GM23338 (cell line): ENCODE data around the gene SAMHD1. TPM values are rescaled to one million over a fixed set of nuclear protein-coding genes. Genes with fewer than 3 reads are reported as not detected.

Experiments used
- ATAC-seq: fragments of 200-7000 bp; cut with Tn5 transposase; 3 replicates; pipeline ENCODE4 v1.9.1; 2020
- DNase-seq: peaks from one replicate; pipeline ENCODE4 v3.0.0-alpha.2; 2015; ENCODE audit warnings: low spot score
- H2AFZ ChIP-seq: fragments of 200-600 bp; sonication (generic); 2 replicates; pipeline ENCODE4 v1.8.0; 2016; ENCODE audit warnings: antibody characterized with exemption, mild to moderate bottlenecking, moderate library complexity
- H3F3A ChIP-seq: fragments of 200-600 bp; sonication (generic); replicated peaks from 2 replicates; pipeline ENCODE4 v1.8.0; 2017; ENCODE audit warnings: antibody characterized with exemption, mixed run types, low read depth
- H3K27ac ChIP-seq: fragments of 200-600 bp; sonication (generic); 2 replicates; pipeline ENCODE4 v1.6.1; 2016; ENCODE audit warnings: low read depth
- H3K27me3 ChIP-seq: fragments of 200-600 bp; sonication (generic); 2 replicates; pipeline ENCODE4 v1.8.0; 2016; ENCODE audit warnings: mild to moderate bottlenecking, mixed run types, moderate library complexity; ENCODE audit not compliant: insufficient read depth
- H3K36me3 ChIP-seq: fragments of 200-600 bp; sonication (generic); 2 replicates; pipeline ENCODE4 v1.8.0; 2016; ENCODE audit warnings: mild to moderate bottlenecking; ENCODE audit not compliant: insufficient read depth
- H3K4me1 ChIP-seq: fragments of 200-600 bp; sonication (generic); 2 replicates; pipeline ENCODE4 v1.8.0; 2016; ENCODE audit warnings: mild to moderate bottlenecking, moderate library complexity; ENCODE audit not compliant: insufficient read depth
- H3K4me2 ChIP-seq: fragments of 200-600 bp; sonication (generic); 2 replicates; pipeline ENCODE4 v1.7.1; 2017; ENCODE audit warnings: mixed run types
- H3K4me3 ChIP-seq: fragments of 200-600 bp; sonication (generic); 2 replicates; pipeline ENCODE4 v1.6.1; 2016; ENCODE audit warnings: mixed run types
- H3K79me2 ChIP-seq: fragments of 200-600 bp; sonication (generic); replicated peaks from 2 replicates; pipeline ENCODE4 v1.8.0; 2017; ENCODE audit warnings: mild to moderate bottlenecking; ENCODE audit not compliant: insufficient read depth
- H3K9me2 ChIP-seq: fragments of 200-600 bp; sonication (generic); 2 replicates; pipeline ENCODE4 v1.8.0; 2017; ENCODE audit not compliant: insufficient read depth
- H4K20me1 ChIP-seq: fragments of 200-600 bp; sonication (generic); replicated peaks from 2 replicates; pipeline ENCODE4 v1.8.0; 2017; ENCODE audit warnings: mild to moderate bottlenecking; ENCODE audit not compliant: insufficient read depth
- H3K27ac Mint-ChIP-seq: 2 replicates; pipeline ENCODE4 v1.8.0; 2020; ENCODE audit warnings: inconsistent platforms, mild to moderate bottlenecking, moderate library complexity, mixed read lengths
- H3K27me3 Mint-ChIP-seq: 3 replicates; pipeline ENCODE4 v1.8.0; 2022; ENCODE audit warnings: low read depth, mild to moderate bottlenecking, moderate library complexity, mixed read lengths, inconsistent platforms; ENCODE audit not compliant: insufficient read depth, poor library complexity
- H3K36me3 Mint-ChIP-seq: 3 replicates; pipeline ENCODE4 v1.8.0; 2021; ENCODE audit warnings: low read depth, mild to moderate bottlenecking, inconsistent platforms, moderate library complexity, mixed read lengths
- H3K4me1 Mint-ChIP-seq: 3 replicates; pipeline ENCODE4 v1.8.0; 2020; ENCODE audit warnings: mild to moderate bottlenecking, inconsistent platforms, mixed read lengths
- H3K4me3 Mint-ChIP-seq: 3 replicates; pipeline ENCODE4 v1.8.0; 2021; ENCODE audit warnings: moderate library complexity, mild to moderate bottlenecking, inconsistent platforms, mixed read lengths
- H3K9me3 Mint-ChIP-seq: 3 replicates; pipeline ENCODE4 v1.8.0; 2020; ENCODE audit warnings: moderate library complexity, mild to moderate bottlenecking, inconsistent platforms, mixed read lengths
- CREB1 ChIP-seq: fragments of 250-450 bp; sonication (Bioruptor Pico); IDR thresholded peaks from 2 replicates; pipeline ENCODE4 v1.5.0; 2020; ENCODE audit warnings: low read depth, mild to moderate bottlenecking, moderate library complexity
- CTCF ChIP-seq, 2 experiments: fragments of 200-600 bp in 1 of 2; sonication (generic) in 1 of 2; conservative IDR thresholded peaks; 2 replicates each; pipeline versions ENCODE4 v1.5.1 to v1.6.1; 2016 to 2017; ENCODE audit warnings: antibody characterized with exemption in 2 of 2, low read depth in 2 of 2, mild to moderate bottlenecking in 2 of 2, moderate library complexity in 1 of 2
- ETS1 ChIP-seq: IDR thresholded peaks from 2 replicates; pipeline ENCODE4 v1.6.1; 2016; ENCODE audit warnings: antibody characterized with exemption
- EZH2phosphoT487 ChIP-seq: fragments of 200-600 bp; sonication (generic); IDR thresholded peaks from one replicate; pipeline ENCODE4 v1.8.1; 2018; ENCODE audit warnings: antibody characterized with exemption; ENCODE audit not compliant: unreplicated experiment
- NANOG ChIP-seq: IDR thresholded peaks from 2 replicates; pipeline ENCODE4 v1.6.1; 2016; ENCODE audit warnings: antibody characterized with exemption, borderline replicate concordance
- POLR2AphosphoS5 ChIP-seq: IDR thresholded peaks from 2 replicates; pipeline ENCODE4 v1.6.1; 2016; ENCODE audit warnings: antibody characterized with exemption, low read depth
- REST ChIP-seq: IDR thresholded peaks from one replicate; pipeline ENCODE4 v1.6.1; 2018; ENCODE audit warnings: antibody characterized with exemption; ENCODE audit not compliant: unreplicated experiment
- STAT1 ChIP-seq: IDR thresholded peaks from one replicate; pipeline ENCODE4 v1.6.1; 2016; ENCODE audit warnings: antibody characterized with exemption; ENCODE audit not compliant: unreplicated experiment
- ZNF114 ChIP-seq: fragments of 250-450 bp; sonication (Bioruptor Pico); IDR thresholded peaks from 2 replicates; pipeline ENCODE4 v1.5.0; 2020; ENCODE audit warnings: mild to moderate bottlenecking, moderate library complexity
- ZNF331 ChIP-seq: fragments of 250-450 bp; sonication (Bioruptor Pico); IDR thresholded peaks from 2 replicates; pipeline ENCODE4 v1.5.0; 2020; ENCODE audit warnings: low read depth, mild to moderate bottlenecking, moderate library complexity
- polyA plus RNA-seq: library from polyadenylated mRNA; unstranded; fragments of >200 nt; fragmentation: Nextera tagmentation; extraction: Ambion mirVana; gene quantifications from 2 replicates; pipeline ENCODE4 v1.2.1, GENCODE V29; 2016
- total RNA-seq: library from RNA; depleted of rRNA; stranded (reverse); fragments of >200 nt; shearing (Covaris generic); gene quantifications from 2 replicates; pipeline ENCODE4 v1.2.3, GENCODE V29; 2014

Gene SAMHD1
- total and polyA plus RNA-seq, 2 experiments from 2014 or later = 21.9 to 45.4 TPM

- Mint-ChIP-seq H3K27ac (no peak overlapping the region), H3K9me3 (peaks cover 3% of the 10 kb centered on the region; the same call in 1 of the 3 replicates), H3K36me3 (peaks cover 22% of the 10 kb centered on the region; the same call in 2 of the 3 replicates), H3K4me1 (peaks cover 31% of the 10 kb centered on the region), H3K4me3 (peak overlapping the region; percentile 93), H3K27me3 (peaks cover 24% of the 10 kb centered on the region)
- H3K27ac ChIP-seq = no peak overlapping the region
- 0 out of 2 replicates have a peak, but pooled peaks cover 4% of the 10 kb centered on the region for H3F3A ChIP-seq
- ATAC-seq (peak; percentile 13), DNase-seq (peak; percentile 64)
- TF ChIP-seq STAT1 (no peak), CTCF (conservative IDR thresholded peaks at IDR 0.05; ENCODE audit: low read depth in 2 of 2) (no peak), POLR2AphosphoS5 (no peak), REST (no peak), EZH2phosphoT487 (no peak), ZNF114 (no peak), ETS1 (no peak), CREB1 (CRISPR knock-in tag) (no peak), ZNF331 (CRISPR knock-in tag) (no peak), NANOG (no peak)
- H3K4me2 ChIP-seq = peak overlapping the region; percentile 92
- H3K36me3 ChIP-seq = no peaks in the 10 kb centered on the region
- peaks cover 10% of the 10 kb centered on the region for H3K79me2 ChIP-seq
- H4K20me1 ChIP-seq = no peaks in the 10 kb centered on the region
- no peaks in the 10 kb centered on the region for H3K27me3 ChIP-seq
- peaks cover 23% of the 10 kb centered on the region for H3K4me1 ChIP-seq
- peak overlapping the region; percentile 90 for H3K4me3 ChIP-seq
- H2AFZ ChIP-seq = peak overlapping the region; percentile 90
- no peaks in the 10 kb centered on the region for H3K9me2 ChIP-seq
Measured at GRCh38 chr20:36950414-36951197, 902 bp downstream of the SAMHD1 start.
